Vagina (tissue), 2 donors: ENCODE data around the gene ARHGAP5. TPM values are rescaled to one million over a fixed set of nuclear protein-coding genes. Genes with fewer than 3 reads are reported as not detected.

Experiments
- DNase-seq, 2 donors: peaks; one replicate each; pipeline ENCODE4 v3.0.0-alpha.2; 2017; ENCODE audit errors: extremely low spot score in 2 of 2
- H3K27ac ChIP-seq: fragments of 200-600 bp; sonication (generic); one replicate; pipeline ENCODE4 v1.5.1; 2019
- H3K27me3 ChIP-seq: fragments of 200-600 bp; sonication (generic); one replicate; pipeline ENCODE4 v1.5.1; 2019
- H3K36me3 ChIP-seq, 2 donors: fragments of 200-600 bp; sonication (generic); one replicate each; pipeline ENCODE4 v1.5.1; 2017 to 2019
- H3K4me1 ChIP-seq: fragments of 200-600 bp; sonication (generic); one replicate; pipeline ENCODE4 v1.5.1; 2019
- H3K4me3 ChIP-seq, 2 donors: fragments of 200-600 bp; sonication (generic); 1 replicate in 1 of 2; 2 replicates in 1 of 2; pipeline ENCODE4 v1.5.1; 2016 to 2019
- H3K9me3 ChIP-seq: fragments of 200-600 bp; sonication (generic); one replicate; pipeline ENCODE4 v1.5.1; 2019
- CTCF ChIP-seq, 3 experiments: fragments of 450-650 bp in 2 of 3; fragments of 200-600 bp in 1 of 3; sonication (generic) in 1 of 3; IDR thresholded peaks; one replicate each; pipeline ENCODE4 v1.5.1; 2017 to 2019; ENCODE audit warnings: antibody characterized with exemption in 3 of 3, mild to moderate bottlenecking in 2 of 3, moderate library complexity in 2 of 3
- POLR2A ChIP-seq, 2 donors: fragments of 450-650 bp; IDR thresholded peaks; one replicate each; pipeline ENCODE4 v1.6.1; 2017; ENCODE audit warnings: antibody characterized with exemption in 2 of 2, mild to moderate bottlenecking in 2 of 2, moderate library complexity in 2 of 2
- POLR2AphosphoS5 ChIP-seq, 2 donors: sonication (generic); formaldehyde crosslinking; IDR thresholded peaks; one replicate each; pipeline ENCODE4 v1.9.0; 2017; ENCODE audit warnings: antibody characterized with exemption in 2 of 2, mild to moderate bottlenecking in 2 of 2, low read depth in 1 of 2; ENCODE audit not compliant: insufficient read depth in 1 of 2
- intact Hi-C: fragments of 100-400 bp; cut with DNase I; formaldehyde crosslinking; loops from one replicate; pipeline ENCODE4 v1.15.1; 2023
- total RNA-seq: library from RNA; depleted of rRNA; stranded (reverse); fragments of >200 nt; gene quantifications from one replicate; pipeline ENCODE4 v1.2.3, GENCODE V29; 2016

ARHGAP5 gene
- total RNA-seq, 1 donor from 2014 or later = 90.6 TPM

GRCh38 chr14:32075672-32076277 is 1.3 kb upstream of the ARHGAP5 start:
- Histone ChIP-seq H3K27me3 (no peaks in the 10 kb centered on the region), H3K9me3 (no peaks in the 10 kb centered on the region), H3K27ac (peak overlapping the region; percentile 100), H3K4me3 (peak overlapping the region; percentile 94 to 95), H3K4me1 (peaks cover 44% of the 10 kb centered on the region), H3K36me3 (no peaks in the 10 kb centered on the region)
- TF ChIP-seq POLR2A (IDR thresholded peaks at IDR 0.05) = no peak
- TF ChIP-seq CTCF (IDR thresholded peaks at IDR 0.05) = no peak
- no peak for TF ChIP-seq POLR2AphosphoS5 (IDR thresholded peaks at IDR 0.05; ENCODE audit: insufficient read depth in 1 of 2, low read depth in 1 of 2)
- DNase-seq = peak in 1 of 2 donors; percentile 90
- intact Hi-C loops = loop anchor here (2.0 to 10.0 kb wide), 3 partner anchors 79 to 127 kb away; partner anchors contain the start of genes RNU6-7 and RNU6-8

GRCh38 chr14:32076278-32077080 is 625 bp upstream of the ARHGAP5 start:
- H3K4me3 ChIP-seq = peak overlapping the region; percentile 94 to 95
- no peaks in the 10 kb centered on the region for H3K36me3 ChIP-seq
- TF ChIP-seq POLR2AphosphoS5 (IDR thresholded peaks at IDR 0.05; ENCODE audit: insufficient read depth in 1 of 2, low read depth in 1 of 2) (peak; percentile 29 to 83), POLR2A (IDR thresholded peaks at IDR 0.05) (peak in 1 of 2 donors; percentile 74), CTCF (IDR thresholded peaks at IDR 0.05) (no peak)
- peak in 1 of 2 donors; percentile 95 for DNase-seq
- no peaks in the 10 kb centered on the region for H3K9me3 ChIP-seq
- H3K27me3 ChIP-seq = no peaks in the 10 kb centered on the region
- H3K27ac ChIP-seq = peak overlapping the region; percentile 100
- peaks cover 51% of the 10 kb centered on the region for H3K4me1 ChIP-seq
- intact Hi-C loops = loop anchor here (2.0 to 10.0 kb wide), 3 partner anchors 80 to 126 kb away; partner anchors contain the start of genes RNU6-7 and RNU6-8

- peak overlapping the region; percentile 100 for H3K27ac ChIP-seq
Measured at GRCh38 chr14:32078023-32078857, 1.1 kb downstream of the ARHGAP5 start.

GRCh38 chr14:32078858-32079216 is 1.7 kb downstream of the ARHGAP5 start:
- peak overlapping the region; percentile 94 to 95 for H3K4me3 ChIP-seq
- H3K36me3 ChIP-seq = no peaks in the 10 kb centered on the region
- intact Hi-C loops = loop anchor here (10.0 kb wide), 1 partner anchor 114 kb away; no protein-coding TSS in a partner anchor
- TF ChIP-seq POLR2A (IDR thresholded peaks at IDR 0.05) (no peak), POLR2AphosphoS5 (IDR thresholded peaks at IDR 0.05; ENCODE audit: insufficient read depth in 1 of 2, low read depth in 1 of 2) (no peak), CTCF (IDR thresholded peaks at IDR 0.05) (no peak)
- peak overlapping the region; percentile 100 for H3K27ac ChIP-seq
- no peaks in the 10 kb centered on the region for H3K27me3 ChIP-seq
- no peaks in the 10 kb centered on the region for H3K9me3 ChIP-seq
- DNase-seq = no peak
- peaks cover 68% of the 10 kb centered on the region for H3K4me1 ChIP-seq

More at GRCh38 chr14:32078023-32078857, 1.1 kb downstream of the ARHGAP5 start:
- DNase-seq = peak in 1 of 2 donors; percentile 88
- Histone ChIP-seq H3K9me3 (no peaks in the 10 kb centered on the region), H3K36me3 (no peaks in the 10 kb centered on the region), H3K4me1 (peaks cover 65% of the 10 kb centered on the region), H3K27me3 (no peaks in the 10 kb centered on the region), H3K4me3 (peak overlapping the region; percentile 94 to 95)
- intact Hi-C loops = loop anchor here (10.0 kb wide), 1 partner anchor 113 kb away; no protein-coding TSS in a partner anchor
- TF ChIP-seq CTCF (IDR thresholded peaks at IDR 0.05) (no peak), POLR2A (IDR thresholded peaks at IDR 0.05) (no peak), POLR2AphosphoS5 (IDR thresholded peaks at IDR 0.05; ENCODE audit: insufficient read depth in 1 of 2, low read depth in 1 of 2) (peak in 1 of 2 donors; percentile 54)
